HG03354 (cell line): Measurements from ENCODE around the gene ABCD1.

Source experiments
- ATAC-seq: cut with Tn5 transposase; IDR thresholded peaks from one replicate; pipeline ENCODE4 v1.9.1; 2021; ENCODE audit warnings: mild to moderate bottlenecking; ENCODE audit not compliant: unreplicated experiment, poor library complexity, severe bottlenecking

Gene ABCD1

GRCh38 chrX:153780678-153781427 is 56.2 kb downstream of the ABCD1 start, which contains the start of gene SRPK3:
TSS of gene SRPK3 (plus strand) at chrX:153781041. CDS start at chrX:153781087, 46 bp downstream.
- ATAC-seq = no peak

- ATAC-seq = no peak
Observed at GRCh38 chrX:153781428-153782047, 56.9 kb downstream of the ABCD1 start.

GRCh38 chrX:153782313-153782712 is 57.7 kb downstream of the ABCD1 start:
- no peak for ATAC-seq

GRCh38 chrX:153782871-153783270 is 58.2 kb downstream of the ABCD1 start:
- no peak for ATAC-seq

- no peak for ATAC-seq
Observed at GRCh38 chrX:153783378-153784013, 58.8 kb downstream of the ABCD1 start.

GRCh38 chrX:153784325-153784967 is 59.8 kb downstream of the ABCD1 start:
- no peak for ATAC-seq

- ATAC-seq = no peak
Observed at GRCh38 chrX:153786669-153787068, 62.0 kb downstream of the ABCD1 start.

GRCh38 chrX:153789654-153790053 is 65.0 kb downstream of the ABCD1 start:
- ATAC-seq = no peak

GRCh38 chrX:153791104-153791852 is 66.6 kb downstream of the ABCD1 start:
- ATAC-seq = no peak

- ATAC-seq = no peak
Observed at GRCh38 chrX:153792368-153792767, 67.7 kb downstream of the ABCD1 start.

- no peak for ATAC-seq
Observed at GRCh38 chrX:153793291-153793690, 68.6 kb downstream of the ABCD1 start.
